SKM-1 (cell line): ENCODE results near the gene RPS6KB1.
"Not testable (repeated sequence)": the region's sequence is repeated elsewhere in the genome, so short reads cannot be mapped to it uniquely, and the experiment has no call there.

Experiments used
- DNase-seq: peaks from one replicate; lab custom pipeline; 2025; ENCODE audit not compliant: unreplicated experiment; lab: John Stamatoyannopoulos, UW

The RPS6KB1 gene

DNA sequence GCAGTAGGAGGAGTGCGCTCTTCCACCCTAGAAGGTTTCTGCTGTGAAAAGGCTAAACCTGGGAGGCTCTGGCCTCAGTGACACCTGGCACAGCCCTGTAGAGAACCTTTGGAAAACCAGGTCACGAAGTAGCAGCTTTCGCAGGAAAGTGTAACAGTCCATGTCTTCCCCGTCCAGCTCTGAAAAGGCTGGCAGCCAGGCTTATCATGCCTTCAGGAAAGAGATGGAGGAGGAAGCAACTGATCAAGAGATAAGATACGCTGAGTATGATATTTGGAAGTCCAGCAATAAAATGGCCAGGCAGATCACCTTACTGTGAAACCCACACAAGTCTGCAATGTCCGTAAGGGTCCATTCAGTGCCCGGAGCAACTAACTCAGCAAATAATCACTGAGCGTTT is 22.4 kb upstream of the RPS6KB1 start:
- DNase-seq = no peak

DNA sequence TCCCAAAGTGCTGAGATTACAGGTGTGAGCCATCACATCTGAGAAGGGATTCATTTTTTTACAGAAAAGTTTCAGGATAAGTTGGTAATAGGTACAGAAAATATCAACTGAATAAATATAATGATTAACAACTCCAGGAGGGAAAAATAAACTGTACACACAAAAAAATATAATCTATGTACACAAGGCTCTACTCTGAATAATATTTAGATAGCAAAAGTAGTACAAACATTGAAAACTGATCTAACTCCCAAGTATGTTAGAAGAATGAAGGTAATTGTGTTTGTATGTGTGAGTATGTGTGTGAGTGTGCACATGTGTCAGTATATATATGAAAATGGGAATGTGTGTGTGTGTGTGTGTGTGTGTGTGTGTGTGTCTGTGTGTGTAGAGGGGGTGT is 20.6 kb upstream of the RPS6KB1 start:
- DNase-seq = no peak

DNA sequence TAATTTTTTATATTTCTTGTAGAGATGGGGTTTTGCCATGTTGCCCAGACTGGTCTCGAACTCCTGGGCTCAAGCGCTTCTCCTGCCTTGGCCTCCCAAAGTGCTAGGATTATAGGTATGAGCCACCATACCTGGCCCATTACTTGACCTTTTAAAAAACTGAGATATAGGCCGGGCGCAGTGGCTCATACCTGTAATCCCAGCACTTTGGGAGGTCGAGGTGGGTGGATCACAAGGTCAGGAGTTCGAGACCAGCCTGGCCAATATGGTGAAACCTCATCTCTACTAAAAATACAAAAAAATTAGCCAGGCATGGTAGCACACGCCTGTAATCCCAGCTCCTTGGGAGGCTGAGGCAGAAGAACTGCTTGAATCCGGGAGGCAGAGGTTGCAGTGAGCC is 19.5 kb upstream of the RPS6KB1 start:
- not testable (repeated sequence) for DNase-seq

DNA sequence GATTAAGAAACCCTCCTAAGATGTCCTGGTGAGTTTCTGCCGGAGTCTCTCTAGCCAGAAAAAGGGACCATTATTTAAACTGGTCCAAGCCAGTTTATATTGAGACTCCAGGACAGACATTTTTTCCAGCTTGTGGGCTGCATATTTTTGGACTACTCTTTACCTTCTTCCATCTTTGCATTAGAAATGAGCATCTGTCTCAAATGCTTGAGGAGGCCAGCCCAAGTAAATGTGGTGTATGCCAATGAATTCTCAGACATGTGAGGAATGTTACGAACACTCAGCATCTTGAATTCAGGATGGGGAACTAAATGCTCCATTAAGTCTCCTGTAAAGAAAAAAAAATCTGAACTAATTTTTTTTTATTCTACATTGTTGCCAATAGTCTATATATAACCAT is 18.5 kb upstream of the RPS6KB1 start:
- no peak for DNase-seq

DNA sequence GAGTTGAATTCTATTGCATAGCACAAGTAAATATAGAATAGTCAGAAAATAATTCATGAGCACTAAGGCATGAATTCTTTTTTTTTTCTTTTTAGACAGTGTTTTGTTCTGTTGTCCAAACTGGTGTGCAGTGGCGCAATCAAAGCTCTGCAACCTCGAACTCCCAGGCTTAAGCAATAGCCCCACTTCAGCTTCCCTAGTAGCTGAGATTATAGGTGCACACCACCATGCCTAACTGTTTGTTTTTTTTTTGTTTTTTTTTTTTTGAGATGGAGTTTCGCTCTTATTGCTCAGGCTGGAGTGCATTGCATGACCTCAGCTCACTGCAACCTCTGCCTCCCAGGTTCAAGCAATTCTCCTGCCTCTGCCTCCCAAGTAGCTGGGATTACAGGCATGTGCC is 16.8 kb upstream of the RPS6KB1 start:
- no peak for DNase-seq

DNA sequence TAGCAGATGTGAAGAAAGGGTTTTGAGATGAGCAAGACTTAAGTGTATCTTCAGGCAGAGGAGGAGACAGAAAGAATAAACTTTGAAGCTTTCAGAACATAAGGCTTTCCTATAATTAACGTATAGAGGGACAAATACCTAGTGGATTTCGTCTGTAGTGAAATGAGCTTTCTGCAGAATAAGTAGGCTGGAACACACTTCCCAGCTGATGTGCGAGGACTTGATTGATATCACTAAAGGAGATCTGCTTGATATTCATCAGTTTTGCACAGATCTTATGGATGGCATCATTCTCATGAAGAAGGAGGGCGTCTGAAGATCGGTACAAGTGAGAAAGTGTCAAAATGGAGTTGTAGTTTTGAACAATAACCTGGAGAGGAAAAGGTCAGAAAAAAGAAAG is 15.0 kb upstream of the RPS6KB1 start:
- DNase-seq = no peak

DNA sequence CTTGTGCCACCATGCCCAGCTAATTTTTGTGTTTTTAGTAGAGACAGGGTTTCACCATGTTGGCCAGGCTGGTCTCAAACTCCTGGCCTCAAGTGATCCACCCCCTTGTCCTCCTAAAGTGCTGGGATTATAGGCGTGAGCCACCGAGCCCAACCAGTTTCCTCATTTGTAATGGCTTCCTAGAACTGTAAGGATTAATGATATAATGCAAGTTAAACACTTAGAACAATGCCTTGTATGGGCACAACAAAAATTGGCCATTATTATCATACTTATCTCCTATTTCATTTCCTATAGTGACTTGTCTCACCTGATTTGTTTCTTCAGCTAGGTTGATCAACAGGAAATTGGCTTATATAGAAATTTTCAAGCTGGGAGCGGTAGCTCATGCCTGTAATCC is 14.3 kb upstream of the RPS6KB1 start:
- no peak for DNase-seq

DNA sequence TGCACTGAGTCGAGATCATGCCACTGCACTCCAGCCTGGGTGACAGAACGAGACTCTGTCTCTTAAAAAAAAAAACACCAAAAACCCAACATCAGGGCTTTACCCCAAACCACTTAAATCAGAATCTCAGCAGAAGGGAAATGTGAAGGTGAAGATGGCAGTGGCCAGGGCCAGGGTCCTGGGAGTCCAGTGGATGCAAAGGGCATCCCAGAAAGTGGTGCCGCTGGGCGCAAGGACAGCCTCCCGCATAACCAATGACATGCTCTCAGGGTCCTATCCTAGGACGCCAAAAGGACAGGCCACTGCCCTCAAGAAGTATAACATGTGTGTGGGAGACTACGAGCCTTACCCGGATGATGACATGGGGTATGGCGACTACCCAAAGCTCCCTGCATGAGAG is 8.1 kb upstream of the RPS6KB1 start:
- DNase-seq = no peak

DNA sequence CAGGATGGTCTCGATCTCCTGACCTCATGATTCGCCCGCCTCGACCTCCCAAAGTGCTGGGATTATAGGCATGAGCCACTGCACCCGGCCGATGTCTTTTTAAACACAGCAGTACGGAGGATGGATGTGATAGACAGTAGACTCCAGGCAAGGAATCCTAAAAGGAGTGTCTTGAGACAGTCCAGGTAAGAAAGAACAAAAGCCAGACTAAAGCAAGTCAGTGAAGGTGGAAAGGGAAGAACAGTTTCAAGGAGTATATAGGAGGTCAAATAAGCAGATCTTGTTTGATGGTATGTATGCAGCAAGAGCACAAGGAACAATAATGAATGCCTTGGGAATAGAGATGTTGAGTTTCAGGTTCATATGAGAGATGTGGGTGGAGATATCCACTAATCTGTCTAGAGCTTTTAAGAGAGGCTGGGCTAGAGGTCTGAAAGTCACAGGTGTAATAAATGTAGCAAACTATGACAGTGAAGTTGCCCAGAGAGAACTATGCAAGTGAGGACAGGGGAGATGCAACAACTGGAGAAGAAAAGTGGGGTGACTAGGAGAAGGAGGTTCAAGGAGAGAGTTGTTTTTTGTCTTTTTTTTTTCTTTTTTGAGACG is 4.7 kb upstream of the RPS6KB1 start:
- DNase-seq = no peak

DNA sequence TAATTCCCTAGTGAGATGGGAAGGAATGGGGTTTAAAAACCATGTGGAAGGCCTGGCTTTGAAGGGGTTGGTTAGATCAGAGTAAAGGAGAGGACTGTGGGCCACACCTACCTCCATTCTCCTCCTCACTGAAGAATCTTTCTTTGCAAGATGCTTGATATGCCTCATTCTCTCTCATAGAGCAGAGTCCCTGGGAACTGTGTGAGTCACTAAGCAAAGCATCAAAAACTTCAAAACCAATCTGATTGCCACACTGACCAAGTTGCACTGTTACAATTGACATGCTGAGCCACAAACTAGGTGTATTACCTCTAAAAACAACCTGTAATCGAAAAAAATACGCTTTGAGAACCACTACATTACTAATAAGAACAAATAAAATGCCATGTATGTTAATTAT is 2.2 kb upstream of the RPS6KB1 start:
- no peak for DNase-seq

DNA sequence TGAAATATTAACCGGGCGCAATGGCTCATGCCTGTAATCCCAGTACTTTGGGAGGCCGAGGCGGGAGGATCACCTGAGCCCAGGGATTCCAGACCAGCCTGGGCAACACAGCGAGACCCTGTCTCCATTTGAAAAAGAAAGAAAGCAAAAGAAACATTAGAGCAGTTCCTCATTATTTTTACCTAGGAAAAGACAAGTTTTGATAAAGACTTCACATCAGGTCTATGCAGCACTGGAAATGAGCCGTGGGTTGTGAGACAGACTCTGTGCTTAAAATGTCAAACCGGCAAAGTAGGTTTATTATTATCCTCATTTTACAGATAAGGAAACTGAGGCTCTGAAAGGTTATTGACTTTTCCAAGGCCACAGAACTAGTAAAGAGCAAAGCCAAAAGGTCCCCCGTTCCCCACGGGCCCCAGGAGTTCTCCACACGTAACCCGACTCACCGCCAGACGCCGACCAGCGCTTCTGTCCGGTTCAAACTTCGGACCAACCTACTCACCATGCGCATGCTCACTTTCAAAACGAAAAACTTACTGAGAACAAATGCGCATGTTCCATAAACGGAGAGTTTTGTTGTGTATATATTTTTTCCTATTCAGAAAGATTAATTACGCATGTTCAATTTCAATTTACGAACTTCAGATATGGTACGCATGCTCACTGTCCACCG is 534 bp upstream of the RPS6KB1 start:
- DNase-seq = no peak

DNA sequence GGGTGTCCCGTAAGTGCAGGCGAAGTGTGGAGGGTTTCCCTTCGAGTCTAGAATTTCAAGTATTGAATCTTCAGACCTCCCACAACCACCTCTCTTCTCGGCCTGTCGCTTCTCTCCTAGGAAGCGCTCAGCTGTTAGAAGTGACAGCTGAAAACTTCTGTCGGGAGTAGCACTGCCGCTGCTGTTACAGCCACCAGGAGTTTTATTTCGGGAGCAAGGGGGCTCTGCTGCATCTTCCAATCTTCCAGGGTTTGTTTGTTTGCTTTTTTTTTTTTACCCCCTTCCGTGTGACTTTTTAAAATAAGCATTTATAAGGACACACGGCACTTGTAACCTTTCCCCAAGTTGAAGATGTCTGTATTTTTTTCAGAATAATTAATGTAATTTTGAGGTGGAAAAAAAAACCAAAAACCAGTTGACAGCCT is 767 bp downstream of the RPS6KB1 start:
- DNase-seq = no peak

DNA sequence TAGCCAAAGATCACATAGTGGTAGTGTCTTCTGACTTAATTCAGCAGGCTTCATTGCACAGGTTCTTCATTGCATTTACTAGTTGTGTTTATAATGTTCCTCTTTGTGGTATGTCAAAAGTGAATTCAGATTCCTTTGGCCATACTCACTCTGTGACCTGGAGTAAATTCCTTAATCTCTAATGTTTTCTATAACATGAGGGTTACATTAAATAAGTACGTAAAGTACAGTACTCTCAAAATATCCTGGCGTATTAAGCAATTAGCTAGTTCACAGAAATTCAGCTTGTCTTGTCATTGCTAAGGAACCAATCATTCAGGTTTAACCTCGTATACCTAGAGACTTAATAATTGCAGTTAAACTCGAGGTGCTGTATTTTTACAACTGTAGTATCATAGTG is 4.2 kb downstream of the RPS6KB1 start:
- no peak for DNase-seq

DNA sequence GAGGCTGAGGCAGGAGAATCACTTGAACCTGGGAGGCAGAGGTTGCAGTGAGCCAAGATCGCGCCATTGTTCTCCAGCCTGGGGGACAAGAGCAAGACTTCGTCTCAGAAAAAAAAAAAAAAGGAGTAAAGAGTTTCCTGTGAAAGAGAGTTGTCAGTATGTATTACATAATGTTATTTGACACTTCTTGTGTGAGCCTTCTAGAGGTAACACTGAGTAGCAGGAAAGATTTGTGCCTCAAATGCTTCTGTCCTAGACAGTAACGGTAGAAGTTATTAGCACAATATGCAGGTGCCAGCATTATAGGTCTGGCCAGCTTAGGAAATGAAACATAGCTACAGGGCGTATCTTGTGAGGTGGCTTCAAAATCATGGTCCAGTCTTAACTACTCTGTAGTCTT is 6.2 kb downstream of the RPS6KB1 start:
- no peak for DNase-seq

DNA sequence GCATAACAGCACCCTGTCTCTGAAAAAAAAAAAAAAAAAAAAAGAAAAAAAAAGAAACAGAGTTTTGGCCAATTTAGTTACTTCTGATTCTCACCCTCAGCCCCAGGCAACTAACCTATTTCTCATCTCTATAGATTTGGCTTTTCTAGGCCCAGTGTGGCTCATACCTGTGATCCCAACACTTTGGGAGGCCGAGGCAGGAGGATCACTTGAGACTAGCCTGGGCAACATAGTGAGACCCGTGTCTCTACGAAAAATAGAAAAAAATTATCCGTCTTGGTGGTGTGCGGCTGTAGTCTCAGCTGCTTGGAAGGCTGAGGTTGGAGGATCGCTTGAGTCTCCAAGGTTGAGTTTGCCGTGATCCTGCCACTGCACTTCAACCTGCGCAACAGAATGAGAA is 8.7 kb downstream of the RPS6KB1 start:
- no peak for DNase-seq

DNA sequence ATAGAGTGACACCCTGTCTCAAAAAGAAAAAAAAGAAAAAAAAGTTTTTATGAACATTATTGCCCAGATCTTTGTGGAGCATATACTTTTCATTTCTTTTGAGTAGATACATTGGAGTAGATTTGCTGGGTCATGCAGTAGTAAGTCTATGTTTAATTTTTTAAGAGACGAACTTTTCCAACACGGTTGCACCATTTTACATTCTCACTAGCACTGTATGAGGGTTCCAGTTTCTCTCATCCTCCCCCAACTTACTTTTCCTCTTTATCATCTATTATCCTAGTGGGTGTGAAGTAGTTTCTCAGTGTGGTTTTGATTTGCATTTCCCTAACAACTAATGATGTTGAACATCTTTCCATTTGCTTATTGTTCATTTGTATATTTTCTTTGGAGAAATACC is 10.5 kb downstream of the RPS6KB1 start:
- DNase-seq = no peak

DNA sequence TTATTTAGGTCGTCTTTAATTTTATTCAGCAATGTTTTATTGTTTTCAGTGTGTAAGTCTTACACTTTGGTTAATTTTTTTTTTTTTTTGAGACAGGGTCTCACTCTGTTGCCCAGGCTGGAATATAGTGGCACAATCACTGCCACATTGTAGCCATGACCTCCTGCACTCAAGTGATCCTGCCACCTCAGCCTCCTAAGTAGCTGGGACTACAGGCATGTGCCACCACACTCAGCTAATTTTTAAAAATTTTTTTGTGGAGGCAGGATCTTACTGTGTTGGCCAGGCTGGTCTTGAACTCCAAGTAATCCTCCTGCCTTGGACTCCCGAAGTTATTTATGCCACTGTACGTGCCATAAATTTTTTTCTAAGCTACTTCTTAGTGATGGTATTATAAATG is 14.5 kb downstream of the RPS6KB1 start:
- no peak for DNase-seq

DNA sequence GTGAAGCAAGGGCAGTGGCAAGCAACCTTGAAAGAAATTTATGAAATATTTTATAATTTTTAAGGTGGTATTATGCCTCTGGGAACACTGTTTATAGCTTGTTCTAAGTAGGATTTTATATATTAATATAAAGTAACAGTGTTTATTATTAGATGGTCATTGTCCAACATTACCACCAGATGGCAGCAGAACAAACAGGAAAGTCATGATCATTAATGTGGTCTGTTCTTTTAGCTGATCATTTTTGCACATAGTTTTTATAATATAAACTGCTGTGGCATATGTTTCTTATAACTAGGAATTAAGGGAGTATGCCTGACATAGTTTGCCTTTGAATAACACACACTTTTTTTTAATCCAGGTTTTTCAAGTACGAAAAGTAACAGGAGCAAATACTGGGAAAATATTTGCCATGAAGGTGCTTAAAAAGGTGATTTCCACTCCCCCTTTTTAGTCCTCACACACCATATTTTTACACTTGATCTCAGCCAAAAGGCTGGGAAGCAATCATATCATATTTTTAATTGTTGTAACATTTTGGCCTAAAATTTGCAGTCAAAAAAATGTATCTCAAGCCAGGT is 21.4 kb downstream of the RPS6KB1 start:
- DNase-seq = peak; percentile 45

DNA sequence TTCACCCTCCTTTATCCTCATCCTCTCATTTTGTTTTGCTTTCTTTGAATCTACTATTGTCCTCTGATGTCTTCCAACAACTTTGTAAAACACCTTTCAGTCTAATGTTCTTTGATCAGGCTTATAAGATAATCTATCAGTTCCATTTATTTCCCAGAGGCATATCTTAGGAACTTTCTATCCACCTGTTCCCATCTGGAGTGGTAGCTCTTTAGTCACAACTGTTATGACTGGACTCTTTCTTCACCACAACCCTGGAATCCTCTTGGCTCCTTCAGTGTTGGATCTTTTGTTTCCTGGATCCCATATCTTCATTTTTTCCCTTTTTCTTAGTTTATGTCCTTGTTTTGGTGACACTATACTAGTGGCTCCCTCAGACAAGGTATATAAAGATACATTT is 23.5 kb downstream of the RPS6KB1 start:
- no peak for DNase-seq

DNA sequence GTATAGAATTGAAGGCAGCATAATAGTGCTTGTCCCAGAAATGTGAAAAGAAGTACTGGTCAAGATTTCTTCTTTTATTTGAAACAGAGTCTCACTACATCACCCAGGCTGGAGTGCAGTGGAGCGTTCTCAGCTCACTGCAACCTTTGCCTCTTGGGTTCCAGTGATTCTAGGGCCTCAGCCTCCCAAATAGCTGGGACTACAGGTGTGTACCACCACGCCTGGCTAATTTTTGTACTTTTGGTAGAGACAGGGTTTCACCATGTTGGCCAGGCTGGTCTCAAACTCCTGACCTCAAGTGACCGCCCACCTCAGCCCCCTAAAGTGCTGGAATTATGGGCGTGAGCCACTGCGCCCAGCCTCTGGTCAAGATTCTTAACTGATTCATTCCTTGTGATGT is 27.7 kb downstream of the RPS6KB1 start:
- not testable (repeated sequence) for DNase-seq

DNA sequence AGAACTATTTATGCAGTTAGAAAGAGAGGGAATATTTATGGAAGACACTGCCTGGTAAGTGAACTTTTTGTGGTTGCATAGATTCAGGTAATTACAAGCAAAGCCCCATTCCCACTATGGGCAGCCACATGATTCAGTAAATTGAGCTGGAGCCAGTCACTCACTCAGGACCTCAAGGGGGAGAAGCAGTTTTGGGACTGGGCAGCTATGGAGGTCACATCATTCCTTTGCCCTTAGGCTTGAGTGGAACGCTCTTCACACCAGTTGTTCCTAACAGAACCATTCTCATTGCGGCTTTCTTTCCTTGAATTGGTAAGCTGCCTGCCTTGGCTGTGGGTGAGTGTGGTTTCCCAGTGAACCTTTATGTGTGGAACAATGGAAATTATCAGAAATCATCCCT is 37.2 kb downstream of the RPS6KB1 start:
- not testable (repeated sequence) for DNase-seq

DNA sequence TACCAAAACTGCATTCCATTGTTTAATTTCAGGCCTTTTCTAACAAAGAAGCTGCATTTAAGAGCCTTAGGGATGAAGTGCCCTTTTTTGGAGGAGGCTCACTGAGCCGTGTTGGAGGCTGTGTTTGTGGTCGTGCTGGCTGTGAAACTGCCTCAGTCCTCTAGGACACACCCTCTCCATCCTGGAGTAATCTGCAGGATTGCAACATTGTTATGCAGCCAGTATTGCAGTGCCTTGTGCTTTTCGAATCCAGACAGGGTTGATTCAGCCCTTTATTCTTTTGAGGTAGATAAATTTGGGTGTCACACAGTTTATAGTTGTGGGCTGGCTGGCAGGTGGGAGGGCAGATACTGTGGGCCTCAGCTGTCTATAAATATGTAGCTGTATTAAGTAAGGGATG is 37.8 kb downstream of the RPS6KB1 start:
- not testable (repeated sequence) for DNase-seq

DNA sequence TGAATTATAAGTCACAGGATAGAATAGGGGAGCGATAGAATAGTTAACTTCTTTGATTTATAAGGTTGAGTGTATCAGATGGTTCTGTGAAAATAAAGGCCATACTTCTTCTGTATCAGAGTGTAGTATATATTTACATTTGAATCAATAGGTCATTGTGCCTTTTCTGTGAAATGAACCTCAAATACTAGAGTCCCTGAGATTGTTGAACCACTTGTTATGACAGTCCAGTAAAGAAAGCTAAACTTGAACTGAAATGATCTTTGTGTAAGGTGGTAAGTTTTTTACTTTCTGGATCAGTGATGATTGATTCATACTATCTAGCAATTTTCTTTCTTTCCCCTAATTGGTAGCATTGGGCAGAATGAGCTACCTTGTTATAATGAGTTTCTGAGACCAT is 40.4 kb downstream of the RPS6KB1 start:
- DNase-seq = not testable (repeated sequence)
